Mesenchymal stem cell (in vitro differentiated cells and primary cell): ENCODE data around the gene SLC9A7.

Experiments
- DNase-seq: peaks from one replicate; pipeline ENCODE4 v3.0.0-alpha.2; 2013
- H2AFZ ChIP-seq: one replicate; pipeline ENCODE4 v1.6.1; 2013; ENCODE audit warnings: low read depth, mild to moderate bottlenecking, control low read depth, inconsistent platforms, low read length, moderate library complexity
- H2AK5ac ChIP-seq: 2 replicates; pipeline ENCODE4 v1.6.1; 2013; ENCODE audit warnings: low read length, moderate library complexity, mild to moderate bottlenecking, inconsistent platforms; ENCODE audit not compliant: severe bottlenecking
- H2BK120ac ChIP-seq: one replicate; pipeline ENCODE4 v1.6.1; 2013; ENCODE audit warnings: low read depth, mild to moderate bottlenecking, inconsistent platforms, low read length, moderate library complexity
- H2BK12ac ChIP-seq, 2 experiments: one replicate each; pipeline ENCODE4 v1.6.1; 2013; ENCODE audit warnings: inconsistent platforms in 2 of 2, low read length in 2 of 2, mild to moderate bottlenecking in 2 of 2, moderate library complexity in 2 of 2, control low read depth in 1 of 2
- H2BK15ac ChIP-seq: one replicate; pipeline ENCODE4 v1.6.1; 2013; ENCODE audit warnings: mild to moderate bottlenecking, low read depth, inconsistent platforms; ENCODE audit not compliant: poor library complexity, severe bottlenecking
- H2BK5ac ChIP-seq: 2 replicates; pipeline ENCODE4 v1.6.1; 2013; ENCODE audit warnings: low read depth, mild to moderate bottlenecking, low read length, control low read depth, inconsistent platforms; ENCODE audit not compliant: poor library complexity, severe bottlenecking
- H3K14ac ChIP-seq, 2 experiments: one replicate each; pipeline ENCODE4 v1.6.1; 2013; ENCODE audit warnings: inconsistent platforms in 2 of 2, low read length in 2 of 2, control low read depth in 1 of 2, mild to moderate bottlenecking in 1 of 2, moderate library complexity in 1 of 2
- H3K18ac ChIP-seq, 2 experiments: one replicate each; pipeline ENCODE4 v1.6.1; 2013; ENCODE audit warnings: inconsistent platforms in 2 of 2, low read length in 2 of 2, control low read depth in 1 of 2, low read depth in 1 of 2, mild to moderate bottlenecking in 1 of 2
- H3K23ac ChIP-seq, 2 experiments: one replicate each; pipeline ENCODE4 v1.6.1; 2013; ENCODE audit warnings: inconsistent platforms in 2 of 2, low read length in 2 of 2, mild to moderate bottlenecking in 2 of 2, moderate library complexity in 2 of 2, control low read depth in 1 of 2
- H3K27ac ChIP-seq: 2 replicates; pipeline ENCODE4 v1.5.1; 2013; ENCODE audit warnings: mild to moderate bottlenecking, moderate library complexity, low read length, control low read depth, inconsistent platforms; ENCODE audit not compliant: poor library complexity, severe bottlenecking
- H3K27me3 ChIP-seq, 2 experiments: 2 replicates each; pipeline versions ENCODE4 v1.6.1 to v1.7.0; 2013; ENCODE audit warnings: low read length in 2 of 2, mild to moderate bottlenecking in 2 of 2, moderate library complexity in 2 of 2, control low read depth in 1 of 2, inconsistent platforms in 1 of 2; ENCODE audit not compliant: control insufficient read depth in 1 of 2, insufficient read depth in 1 of 2
- H3K36me3 ChIP-seq, 2 experiments: 2 replicates each; pipeline versions ENCODE4 v1.6.1 to v1.7.0; 2013; ENCODE audit warnings: low read length in 2 of 2, control low read depth in 1 of 2, inconsistent platforms in 1 of 2, low read depth in 1 of 2, mild to moderate bottlenecking in 1 of 2; ENCODE audit not compliant: insufficient read depth in 2 of 2, control insufficient read depth in 1 of 2
- H3K4ac ChIP-seq, 2 experiments: one replicate each; pipeline ENCODE4 v1.6.1; 2013; ENCODE audit warnings: inconsistent platforms in 2 of 2, low read length in 2 of 2, mild to moderate bottlenecking in 2 of 2, moderate library complexity in 2 of 2, control low read depth in 1 of 2, low read depth in 1 of 2
- H3K4me1 ChIP-seq: 2 replicates; pipeline ENCODE4 v1.6.1; 2013; ENCODE audit warnings: low read depth, low read length, control low read depth; ENCODE audit not compliant: control insufficient read depth, insufficient read depth
- H3K4me2 ChIP-seq: 2 replicates; pipeline ENCODE4 v1.6.1; 2013; ENCODE audit warnings: low read length, mild to moderate bottlenecking, inconsistent platforms; ENCODE audit not compliant: poor library complexity, severe bottlenecking
- H3K4me3 ChIP-seq, 2 experiments: 2 replicates each; pipeline versions ENCODE4 v1.5.1 to v1.7.0; 2013; ENCODE audit warnings: low read length in 2 of 2, mild to moderate bottlenecking in 2 of 2, control low read depth in 1 of 2, low read depth in 1 of 2; ENCODE audit not compliant: insufficient read depth in 1 of 2
- H3K79me1 ChIP-seq: replicated peaks from 2 replicates; pipeline ENCODE4 v1.6.1; 2013; ENCODE audit warnings: mild to moderate bottlenecking, control low read depth, low read length, inconsistent platforms; ENCODE audit not compliant: poor library complexity, severe bottlenecking
- H3K9ac ChIP-seq: 2 replicates; pipeline ENCODE4 v1.7.0; 2013; ENCODE audit warnings: mild to moderate bottlenecking, low read length, moderate library complexity
- H3K9me3 ChIP-seq: 2 replicates; pipeline ENCODE4 v1.7.0; 2013; ENCODE audit warnings: mild to moderate bottlenecking, low read length; ENCODE audit not compliant: control insufficient read depth
- H4K8ac ChIP-seq: one replicate; pipeline ENCODE4 v1.6.1; 2013; ENCODE audit warnings: inconsistent platforms, mild to moderate bottlenecking, low read length, moderate library complexity
- H4K91ac ChIP-seq: one replicate; pipeline ENCODE4 v1.6.1; 2013; ENCODE audit warnings: mild to moderate bottlenecking, low read length, inconsistent platforms
- WGBS: methylation state at CpG from one replicate; pipeline ENCODE4 v1.1.7; 2013; ENCODE audit warnings: mixed read lengths; 5-methylcytosine and 5-hydroxymethylcytosine counted together

The SLC9A7 gene

GRCh38 chrX:46678232-46678631 is 80.7 kb downstream of the SLC9A7 start:
- Histone ChIP-seq H3K9ac (no peak overlapping the region), H2BK120ac (no peak overlapping the region), H3K18ac (no peak overlapping the region), H4K8ac (no peak overlapping the region), H2BK5ac (no peak overlapping the region), H3K79me1 (no peaks in the 10 kb centered on the region), H3K27me3 (peaks cover 0 to 14% of the 10 kb centered on the region in 2 experiments), H3K4me1 (no peaks in the 10 kb centered on the region), H3K4ac (no peak overlapping the region), H3K4me3 (no peak overlapping the region), H2BK12ac (no peak overlapping the region), H3K4me2 (no peak overlapping the region), H4K91ac (no peak overlapping the region), H2AFZ (no peak overlapping the region), H3K27ac (no peak overlapping the region), H2BK15ac (no peak overlapping the region), H3K14ac (no peak overlapping the region), H3K36me3 (peaks cover 0 to 10% of the 10 kb centered on the region in 2 experiments), H2AK5ac (no peak overlapping the region), H3K9me3 (no peaks in the 10 kb centered on the region), H3K23ac (no peak overlapping the region)
- WGBS, result 92% methylated on average over 2 of the region's 2 CpGs
- DNase-seq, result no peak

- Histone ChIP-seq H3K23ac (no peak overlapping the region), H3K14ac (no peak overlapping the region), H3K4me2 (no peak overlapping the region), H2BK15ac (no peak overlapping the region), H3K27ac (no peak overlapping the region), H3K18ac (no peak overlapping the region), H2BK120ac (no peak overlapping the region), H2BK12ac (no peak overlapping the region), H3K4ac (no peak overlapping the region), H4K91ac (no peak overlapping the region), H3K79me1 (no peaks in the 10 kb centered on the region), H3K4me1 (no peaks in the 10 kb centered on the region), H2AK5ac (no peak overlapping the region), H3K9ac (no peak overlapping the region), H4K8ac (no peak overlapping the region), H3K27me3 (peaks cover 0 to 23% of the 10 kb centered on the region in 2 experiments), H3K4me3 (no peak overlapping the region), H2BK5ac (no peak overlapping the region), H3K9me3 (no peaks in the 10 kb centered on the region), H3K36me3 (peaks cover 0 to 14% of the 10 kb centered on the region in 2 experiments), H2AFZ (no peak overlapping the region)
- 90% methylated on average over 6 of the region's 10 CpGs for WGBS
- no peak for DNase-seq
These were observed 82.2 kb downstream of the SLC9A7 start for GRCh38 chrX:46676399-46677356.

GRCh38 chrX:46673620-46674359 is 85.1 kb downstream of the SLC9A7 start:
- H3K36me3 ChIP-seq, result peaks cover 0 to 20% of the 10 kb centered on the region in 2 experiments
- no peaks in the 10 kb centered on the region for H3K4me1 ChIP-seq
- no peak overlapping the region for H3K23ac ChIP-seq
- no peak overlapping the region for H2BK15ac ChIP-seq
- WGBS, result 72% methylated on average over 1 of the region's 5 CpGs
- H3K14ac ChIP-seq, result no peak overlapping the region
- no peak overlapping the region for H4K91ac ChIP-seq
- no peak overlapping the region for H2AFZ ChIP-seq
- no peaks in the 10 kb centered on the region for H3K9me3 ChIP-seq
- H2AK5ac ChIP-seq, result no peak overlapping the region
- H3K4me3 ChIP-seq, result no peak overlapping the region
- H3K27ac ChIP-seq, result no peak overlapping the region
- DNase-seq, result no peak
- no peak overlapping the region for H4K8ac ChIP-seq
- H3K79me1 ChIP-seq, result no peaks in the 10 kb centered on the region
- H2BK120ac ChIP-seq, result no peak overlapping the region
- no peak overlapping the region for H2BK12ac ChIP-seq
- H3K27me3 ChIP-seq, result peaks cover 0 to 23% of the 10 kb centered on the region in 2 experiments
- no peak overlapping the region for H3K4me2 ChIP-seq
- H3K18ac ChIP-seq, result no peak overlapping the region
- H3K4ac ChIP-seq, result no peak overlapping the region
- H3K9ac ChIP-seq, result no peak overlapping the region
- no peak overlapping the region for H2BK5ac ChIP-seq

GRCh38 chrX:46670316-46670715 is 88.6 kb downstream of the SLC9A7 start:
- Histone ChIP-seq H3K27me3 (peaks cover 0 to 19% of the 10 kb centered on the region in 2 experiments), H2BK15ac (no peak overlapping the region), H2AK5ac (no peak overlapping the region), H3K23ac (no peak overlapping the region), H3K79me1 (no peaks in the 10 kb centered on the region), H3K4me3 (no peak overlapping the region), H3K9ac (no peak overlapping the region), H2BK12ac (no peak overlapping the region), H2AFZ (no peak overlapping the region), H3K14ac (no peak overlapping the region), H2BK5ac (no peak overlapping the region), H3K27ac (no peak overlapping the region), H3K18ac (no peak overlapping the region), H3K4me1 (no peaks in the 10 kb centered on the region), H3K4ac (no peak overlapping the region), H3K9me3 (no peaks in the 10 kb centered on the region), H4K8ac (no peak overlapping the region), H3K36me3 (peaks cover 0 to 14% of the 10 kb centered on the region in 2 experiments), H2BK120ac (no peak overlapping the region), H3K4me2 (no peak overlapping the region), H4K91ac (no peak overlapping the region)
- no peak for DNase-seq
- WGBS, result 94% methylated on average over 1 of the region's 3 CpGs
